Activated CD4-positive, alpha-beta memory T cell treated with anti-CD3 and anti-CD28 coated beads, Interleukin-2, amount 10 ng/mL, durations not matched to agents 7 days and 5 days (primary cell): ENCODE results near the gene ZNF200. TPM values are rescaled to one million over a fixed set of nuclear protein-coding genes. Genes with fewer than 3 reads are reported as not detected.

Experiments used
- CTCF ChIA-PET: fragments of 350-600 bp; sonication (Branson Sonifier 250); formaldehyde crosslinking; loops from one replicate; lab custom pipeline; 2021; ENCODE audit warnings: antibody characterized with exemption, inconsistent platforms; lab: Charles Lee
- POLR2A ChIA-PET: fragments of 350-600 bp; sonication (Branson Sonifier 250); formaldehyde crosslinking; loops from one replicate; lab custom pipeline; 2021; ENCODE audit warnings: antibody characterized with exemption; lab: Charles Lee
- DNase-seq: peaks from one replicate; pipeline ENCODE4 v3.0.0-alpha.2; 2020
- H3K27ac Mint-ChIP-seq: one replicate; pipeline ENCODE4 v1.8.0; 2021; ENCODE audit warnings: mild to moderate bottlenecking, mixed read lengths
- H3K27me3 Mint-ChIP-seq: one replicate; pipeline ENCODE4 v1.8.0; 2021; ENCODE audit warnings: mixed read lengths
- H3K36me3 Mint-ChIP-seq: one replicate; pipeline ENCODE4 v1.8.0; 2021; ENCODE audit warnings: low read depth, mixed read lengths
- H3K4me1 Mint-ChIP-seq: one replicate; pipeline ENCODE4 v1.8.0; 2021; ENCODE audit warnings: mixed read lengths
- H3K4me3 Mint-ChIP-seq: one replicate; pipeline ENCODE4 v1.8.0; 2021; ENCODE audit warnings: mild to moderate bottlenecking, mixed read lengths
- H3K9me3 Mint-ChIP-seq: one replicate; pipeline ENCODE4 v1.8.0; 2021; ENCODE audit warnings: mixed read lengths
- total RNA-seq, 2 experiments: library from RNA; stranded (reverse); gene quantifications; one replicate each; pipeline ENCODE4 v1.2.3, GENCODE V29; 2021

ZNF200 gene
- total RNA-seq, 2 experiments from 2014 or later = 13.1 to 14.9 TPM

DNA sequence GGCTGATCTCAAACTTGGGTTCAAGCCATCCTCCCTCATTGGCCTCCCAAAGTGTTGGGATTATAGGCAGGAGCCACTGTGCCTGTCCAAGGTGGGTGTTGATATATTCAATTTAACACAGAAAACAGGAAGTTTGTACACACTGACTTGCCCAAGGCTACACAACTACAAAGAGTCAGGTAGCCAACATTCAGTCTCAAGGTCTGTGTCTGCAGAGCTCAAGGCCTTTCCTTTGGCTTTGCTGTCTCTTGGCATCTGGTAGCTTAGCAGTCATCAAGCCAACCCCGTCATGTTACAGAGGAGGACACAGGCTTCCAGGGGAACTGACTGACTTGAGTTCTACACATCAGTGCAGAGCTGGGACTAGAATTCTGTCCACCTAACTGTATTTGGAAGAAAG is 33.3 kb upstream of the ZNF200 start:
- Mint-ChIP-seq H3K4me3 (no peak overlapping the region), H3K27ac (no peak overlapping the region), H3K4me1 (peaks cover 16% of the 10 kb centered on the region), H3K27me3 (no peaks in the 10 kb centered on the region), H3K36me3 (peaks cover 46% of the 10 kb centered on the region), H3K9me3 (peaks cover 23% of the 10 kb centered on the region)
- no peak for DNase-seq
- ChIA-PET POLR2A (interaction anchor here (0.6 to 2.2 kb wide), 4 partner anchors 16 to 133 kb away, joined by 3 to 5 read pairs (median 4); partner anchors contain the start of gene ZNF213), CTCF (interaction anchor here (1.1 to 1.9 kb wide), 5 partner anchors 8 to 177 kb away, joined by 3 to 7 read pairs (median 4); partner anchors contain the start of genes ZNF174, ZNF263 and ZSCAN32)

DNA sequence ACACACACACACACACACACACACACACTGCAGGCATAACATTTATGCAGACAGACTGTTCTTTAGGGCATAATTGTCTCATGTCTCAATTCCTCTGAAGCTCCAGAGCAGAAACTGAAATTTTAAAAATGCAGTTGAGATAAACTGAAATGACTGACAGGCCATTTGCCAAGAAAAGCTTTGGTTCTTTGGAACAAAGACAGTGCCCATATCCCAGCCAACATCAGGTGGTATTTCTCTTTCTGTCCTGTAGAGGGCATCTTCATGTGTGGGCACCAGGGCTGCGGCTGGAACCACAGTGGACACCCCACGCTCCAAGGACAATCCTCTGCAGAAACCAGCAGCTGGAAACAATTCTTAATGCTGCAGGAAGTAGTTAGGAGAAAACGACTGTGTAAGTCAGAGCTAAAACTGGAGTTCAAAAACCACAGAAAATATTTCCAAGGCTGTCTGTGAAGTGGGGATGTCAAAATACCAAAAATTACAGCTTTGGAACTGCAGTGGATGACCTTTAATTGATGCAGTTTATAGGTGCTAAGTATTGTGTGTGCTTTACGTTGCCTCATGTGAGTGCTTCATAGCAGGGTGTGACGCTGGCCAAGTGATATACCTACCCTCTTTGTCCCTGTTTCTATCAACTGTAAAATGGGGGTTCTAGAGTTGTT is 32.0 kb upstream of the ZNF200 start:
- DNase-seq = no peak
- ChIA-PET POLR2A (interaction anchor here (1.2 to 6.0 kb wide), 4 partner anchors 16 to 78 kb away, joined by 3 to 28 read pairs (median 6); partner anchors contain the start of gene ZNF200), CTCF (interaction anchor here (0.7 to 1.9 kb wide), 8 partner anchors 9 to 234 kb away, joined by 3 to 11 read pairs (median 4); partner anchors contain the start of genes CLUAP1, ZNF174, ZNF263 and ZSCAN32)
- Mint-ChIP-seq H3K4me1 (peaks cover 27% of the 10 kb centered on the region), H3K36me3 (peaks cover 55% of the 10 kb centered on the region), H3K27ac (no peak overlapping the region), H3K27me3 (no peaks in the 10 kb centered on the region), H3K4me3 (no peak overlapping the region), H3K9me3 (peaks cover 29% of the 10 kb centered on the region)

DNA sequence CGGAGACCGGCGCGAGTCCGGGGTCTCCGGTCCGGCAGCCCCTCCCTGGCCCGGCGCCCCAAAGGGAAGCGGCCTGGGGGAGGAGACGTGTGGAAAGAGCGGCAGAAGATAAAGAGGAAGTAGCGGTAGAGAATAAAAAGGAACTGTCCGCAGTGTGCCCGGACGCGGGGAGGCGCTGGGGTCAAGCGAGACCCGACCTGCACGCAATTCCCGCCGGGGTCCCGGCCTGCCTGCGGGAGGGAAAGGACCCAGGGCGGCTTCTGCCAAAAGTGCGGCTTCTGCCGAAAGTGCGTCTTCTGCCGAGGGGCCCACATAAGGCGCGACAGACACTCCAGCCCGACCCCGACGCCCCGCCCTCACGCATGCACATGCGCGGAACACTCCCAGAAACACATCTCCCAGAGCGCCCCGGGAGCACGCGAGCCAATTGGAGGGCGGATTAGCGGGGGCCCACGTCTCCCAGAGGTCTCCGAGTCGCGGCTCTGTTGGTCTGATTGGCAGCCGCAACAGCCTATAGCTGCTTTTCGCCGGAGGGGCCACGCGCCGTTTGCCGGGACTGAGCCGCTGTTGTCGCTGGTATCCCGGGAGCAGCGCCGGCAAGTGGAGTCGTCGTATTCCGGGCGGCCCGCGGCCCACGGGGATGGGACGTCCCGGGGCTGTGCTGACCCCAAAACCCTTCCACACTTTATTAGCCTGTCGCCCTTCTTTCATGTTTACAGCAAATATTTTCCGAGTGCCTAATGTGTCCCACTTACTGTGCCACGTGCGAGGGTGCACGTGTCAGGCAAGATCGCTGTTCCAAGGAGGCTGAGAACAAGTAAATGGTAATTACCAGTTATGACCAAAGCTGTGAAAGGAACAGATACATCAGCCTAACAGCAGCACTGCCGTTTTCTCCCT is 29.4 kb upstream of the ZNF200 start:
- POLR2A ChIA-PET = interaction anchor here (0.7 to 6.0 kb wide), 11 partner anchors 19 to 216 kb away, joined by 3 to 67 read pairs (median 4); partner anchors contain the start of genes TIGD7, ZNF174, ZNF200 and ZNF213
- no peaks in the 10 kb centered on the region for H3K27me3 Mint-ChIP-seq
- CTCF ChIA-PET = interaction anchor here (1.0 kb wide), 2 partner anchors 18 to 20 kb away, joined by 3 to 4 read pairs; no protein-coding TSS in a partner anchor
- H3K36me3 Mint-ChIP-seq = peaks cover 55% of the 10 kb centered on the region
- peaks cover 29% of the 10 kb centered on the region for H3K9me3 Mint-ChIP-seq
- H3K4me1 Mint-ChIP-seq = peaks cover 30% of the 10 kb centered on the region
- DNase-seq = peak; percentile 96
- H3K27ac Mint-ChIP-seq = peak overlapping the region; percentile 97
- peak overlapping the region; percentile 80 for H3K4me3 Mint-ChIP-seq

DNA sequence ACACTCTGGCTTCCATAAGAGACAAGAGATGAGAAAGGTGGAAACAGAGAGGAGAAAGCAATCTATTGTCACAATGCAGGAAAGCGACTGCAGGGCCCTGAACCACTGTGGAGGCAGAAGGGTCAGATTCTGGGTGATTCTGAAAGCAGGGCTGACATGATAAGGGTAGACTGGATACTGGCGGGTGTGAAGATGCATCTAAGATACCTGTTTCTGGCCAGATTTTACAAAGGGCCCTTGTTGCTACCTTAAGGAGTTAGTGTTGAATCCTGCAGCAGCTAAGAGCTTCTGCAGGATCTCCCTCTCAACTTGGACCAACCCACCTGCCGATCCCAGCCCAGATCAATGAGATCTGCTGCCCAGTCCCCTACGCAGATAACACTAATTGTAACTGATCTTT is 27.6 kb upstream of the ZNF200 start:
- CTCF ChIA-PET = no interaction called here
- Mint-ChIP-seq H3K9me3 (peaks cover 25% of the 10 kb centered on the region), H3K27me3 (peaks cover 2% of the 10 kb centered on the region), H3K4me1 (peaks cover 30% of the 10 kb centered on the region), H3K36me3 (peaks cover 43% of the 10 kb centered on the region), H3K27ac (peak overlapping the region; percentile 97), H3K4me3 (peak overlapping the region; percentile 58)
- POLR2A ChIA-PET = interaction anchor here (0.8 to 6.0 kb wide), 9 partner anchors 9 to 248 kb away, joined by 3 to 67 read pairs (median 4); partner anchors contain the start of genes TIGD7, ZNF200, ZNF263 and ZNF75A
- DNase-seq = no peak

DNA sequence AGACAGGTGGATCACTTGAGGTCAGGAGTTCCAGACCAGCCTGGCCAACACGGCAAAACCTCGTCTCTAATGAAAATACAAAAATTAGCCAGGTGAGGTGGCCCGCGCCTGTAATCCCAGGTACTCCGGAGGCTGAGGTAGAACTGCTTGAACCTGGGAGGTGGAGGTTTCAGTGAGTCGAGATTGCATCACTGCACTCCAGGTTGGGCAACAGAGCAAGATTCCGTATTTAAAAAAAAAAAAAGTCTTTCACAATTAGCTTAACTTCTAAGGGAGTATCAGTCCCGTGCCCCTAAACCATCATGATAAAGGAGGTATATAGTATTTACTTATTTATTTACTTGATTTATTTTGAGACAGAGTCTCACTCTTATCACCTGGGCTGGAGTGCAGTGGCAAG is 24.9 kb upstream of the ZNF200 start:
- Mint-ChIP-seq H3K27ac (no peak overlapping the region), H3K36me3 (peaks cover 24% of the 10 kb centered on the region), H3K27me3 (peaks cover 2% of the 10 kb centered on the region), H3K4me1 (peaks cover 25% of the 10 kb centered on the region), H3K9me3 (peaks cover 14% of the 10 kb centered on the region), H3K4me3 (no peak overlapping the region)
- ChIA-PET POLR2A (no interaction called here), CTCF (interaction anchor here (1.0 kb wide), 1 partner anchor 72 kb away, joined by 3 read pairs; no protein-coding TSS in a partner anchor)
- DNase-seq = no peak

DNA sequence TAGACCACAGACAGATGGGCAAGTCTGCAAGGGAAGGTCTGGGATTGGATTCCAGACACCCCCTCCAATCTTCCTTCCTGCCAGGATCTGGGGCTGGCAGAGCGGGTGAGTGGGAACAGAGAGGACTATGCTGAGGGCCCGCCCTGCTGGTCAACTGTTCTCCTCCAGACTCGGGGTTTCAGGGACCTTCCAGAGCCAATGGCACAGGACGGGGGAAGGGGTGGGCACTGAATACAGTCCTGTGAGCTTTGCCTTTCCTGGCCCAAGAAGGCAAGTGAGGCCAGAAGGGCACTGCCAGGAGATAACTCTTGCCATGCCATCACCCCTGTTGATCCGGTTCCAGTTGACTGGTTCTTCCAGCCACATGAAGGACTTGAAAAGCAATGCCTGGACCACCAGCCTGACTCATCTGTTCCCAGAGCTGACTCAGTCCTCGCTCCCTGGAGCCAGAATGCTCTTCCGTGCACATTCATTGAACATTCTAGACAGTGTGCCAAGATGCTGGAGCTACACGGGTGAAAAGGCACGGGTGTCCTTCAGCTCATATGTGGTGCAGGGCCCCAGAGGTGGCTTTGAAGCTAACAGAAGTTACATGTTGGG is 22.0 kb upstream of the ZNF200 start:
- H3K27me3 Mint-ChIP-seq = peaks cover 2% of the 10 kb centered on the region
- DNase-seq = no peak
- no peak overlapping the region for H3K4me3 Mint-ChIP-seq
- H3K36me3 Mint-ChIP-seq = peaks cover 3% of the 10 kb centered on the region
- H3K9me3 Mint-ChIP-seq = peaks cover 7% of the 10 kb centered on the region
- CTCF ChIA-PET = no interaction called here
- H3K27ac Mint-ChIP-seq = no peak overlapping the region
- POLR2A ChIA-PET = interaction anchor here (2.6 kb wide), 1 partner anchor 22 kb away, joined by 7 read pairs; the partner anchor contains the start of gene ZNF200
- peaks cover 3% of the 10 kb centered on the region for H3K4me1 Mint-ChIP-seq

DNA sequence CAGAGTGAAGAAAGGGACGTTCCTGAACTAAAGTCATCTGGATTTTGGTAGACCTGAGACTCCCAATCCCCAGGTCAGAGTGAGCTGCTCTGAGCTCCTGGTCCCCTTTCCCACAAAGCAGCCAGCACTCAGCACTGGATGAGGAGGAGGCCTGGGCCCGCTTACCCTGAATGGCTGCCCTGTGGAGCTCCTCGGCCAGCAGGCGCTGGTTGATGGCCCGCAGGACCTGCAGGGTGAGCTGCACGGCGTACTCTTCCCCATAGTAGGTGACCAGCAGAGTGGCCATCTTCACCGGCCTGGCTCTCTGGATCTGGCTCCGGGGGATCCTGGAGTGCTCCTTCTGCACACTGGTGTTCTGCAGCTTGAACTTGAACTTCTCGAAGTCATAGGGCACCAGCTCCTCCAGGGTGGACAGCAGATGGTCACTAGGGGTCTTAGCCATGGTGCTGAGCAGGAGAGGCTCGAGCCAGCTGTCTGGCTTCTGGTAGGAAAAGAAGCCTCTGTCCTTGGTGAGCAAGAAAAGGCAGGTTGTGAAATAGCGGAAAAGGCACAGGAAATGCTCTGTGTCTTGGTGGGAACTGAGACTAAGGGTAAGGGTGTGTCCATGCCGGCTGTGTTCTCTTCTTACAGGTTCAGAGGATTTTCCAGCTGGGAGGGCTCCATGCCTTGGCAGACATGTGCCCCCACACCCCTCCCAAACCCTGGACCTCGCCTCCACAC is 21.3 kb upstream of the ZNF200 start, which contains the start of gene MEFV:
Gene MEFV, minus strand, starts transcription at position 488 of the 720 bp plus-strand sequence. Its CDS starts 46 bp downstream, at position 442.
- POLR2A ChIA-PET = no interaction called here

DNA sequence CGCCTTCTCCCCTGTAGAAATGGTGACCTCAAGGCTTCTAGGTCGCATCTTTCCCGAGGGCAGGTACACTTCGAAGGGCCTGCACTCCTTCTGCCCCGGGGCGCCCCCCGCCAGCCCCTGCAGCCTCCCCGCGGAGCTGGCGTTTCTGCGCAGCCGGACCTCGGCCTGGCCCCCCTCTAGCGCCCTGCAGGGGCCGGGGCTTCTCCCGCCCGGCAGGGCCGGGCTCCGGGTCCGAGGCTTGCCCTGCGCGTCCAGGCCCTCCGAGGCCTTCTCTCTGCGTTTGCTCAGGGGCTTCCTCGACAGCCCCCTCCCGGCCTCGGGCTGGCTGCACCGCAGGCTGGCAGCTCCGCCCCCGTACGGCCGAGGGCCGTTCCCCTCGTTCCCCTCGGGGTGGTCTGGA is 19.4 kb upstream of the ZNF200 start:
- Mint-ChIP-seq H3K27ac (no peak overlapping the region), H3K4me1 (no peaks in the 10 kb centered on the region), H3K4me3 (no peak overlapping the region), H3K36me3 (no peaks in the 10 kb centered on the region), H3K27me3 (peaks cover 2% of the 10 kb centered on the region), H3K9me3 (peaks cover 4% of the 10 kb centered on the region)
- CTCF ChIA-PET = interaction anchor here (1.0 kb wide), 1 partner anchor 35 kb away, joined by 9 read pairs; no protein-coding TSS in a partner anchor
- no peak for DNase-seq
- POLR2A ChIA-PET = interaction anchor here (1.1 to 1.5 kb wide), 2 partner anchors 9 to 17 kb away, joined by 3 to 4 read pairs; no protein-coding TSS in a partner anchor

More for the DNA sequence above, 21.3 kb upstream of the ZNF200 start, which contains the start of gene MEFV:
- H3K27me3 Mint-ChIP-seq = peaks cover 2% of the 10 kb centered on the region
- H3K4me3 Mint-ChIP-seq = no peak within 1 kb of the TSS
- H3K36me3 Mint-ChIP-seq = no peaks in the 10 kb centered on the region
- DNase-seq = no peak
- CTCF ChIA-PET = interaction anchor here (0.6 kb wide), 1 partner anchor 58 kb away, joined by 3 read pairs; no protein-coding TSS in a partner anchor
- no peak within 1 kb of the TSS for H3K27ac Mint-ChIP-seq
- no peaks in the 10 kb centered on the region for H3K4me1 Mint-ChIP-seq
- peaks cover 4% of the 10 kb centered on the region for H3K9me3 Mint-ChIP-seq

DNA sequence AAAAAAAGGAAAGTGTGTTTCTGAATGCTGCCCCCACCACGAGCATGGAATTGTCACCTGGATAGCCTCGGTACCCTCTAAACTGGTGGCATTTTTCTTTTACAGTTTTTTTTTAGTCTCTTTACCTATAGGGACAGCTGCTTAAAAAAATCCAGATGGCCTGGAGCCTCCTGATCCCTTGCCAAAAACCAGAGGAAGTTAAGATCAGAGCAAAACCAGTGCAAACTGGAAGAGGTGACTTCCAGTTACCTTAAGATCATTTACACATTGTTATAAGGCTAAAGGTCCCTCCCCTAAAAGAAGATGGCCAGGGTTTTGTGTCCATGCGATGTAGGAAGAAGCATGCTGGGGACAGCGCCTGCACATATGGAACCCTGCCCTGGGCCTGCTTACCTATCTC is 18.0 kb upstream of the ZNF200 start:
- POLR2A ChIA-PET = interaction anchor here (0.7 kb wide), 1 partner anchor 53 kb away, joined by 3 read pairs; no protein-coding TSS in a partner anchor
- H3K27ac Mint-ChIP-seq = no peak overlapping the region
- no peaks in the 10 kb centered on the region for H3K27me3 Mint-ChIP-seq
- H3K4me1 Mint-ChIP-seq = no peaks in the 10 kb centered on the region
- H3K36me3 Mint-ChIP-seq = no peaks in the 10 kb centered on the region
- CTCF ChIA-PET = interaction anchor here (0.6 kb wide), 1 partner anchor 54 kb away, joined by 4 read pairs; no protein-coding TSS in a partner anchor
- H3K4me3 Mint-ChIP-seq = no peak overlapping the region
- peaks cover 2% of the 10 kb centered on the region for H3K9me3 Mint-ChIP-seq
- DNase-seq = no peak

DNA sequence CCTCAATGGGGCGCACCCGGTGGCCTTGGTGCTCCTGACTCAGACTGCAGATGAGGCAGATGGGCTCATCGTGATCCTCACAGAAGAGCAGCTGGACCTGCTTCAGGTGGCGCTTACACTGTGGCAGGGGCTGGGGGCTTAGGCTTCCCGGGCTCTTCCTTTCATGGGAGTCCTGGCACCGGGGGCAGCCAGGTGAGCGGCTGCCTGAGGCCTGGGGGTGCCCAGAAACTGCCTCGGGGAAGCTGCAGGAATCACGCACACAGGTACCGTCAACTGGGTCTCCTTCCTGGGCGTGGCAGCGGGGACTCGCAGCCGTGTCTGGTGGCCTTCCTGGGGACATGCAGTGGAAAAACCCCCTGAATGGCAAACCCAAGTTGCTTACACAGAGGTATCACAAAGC is 14.5 kb upstream of the ZNF200 start:
- peaks cover 2% of the 10 kb centered on the region for H3K9me3 Mint-ChIP-seq
- H3K4me1 Mint-ChIP-seq = no peaks in the 10 kb centered on the region
- H3K4me3 Mint-ChIP-seq = no peak overlapping the region
- CTCF ChIA-PET = no interaction called here
- no peak for DNase-seq
- H3K27ac Mint-ChIP-seq = no peak overlapping the region
- no peaks in the 10 kb centered on the region for H3K27me3 Mint-ChIP-seq
- no peaks in the 10 kb centered on the region for H3K36me3 Mint-ChIP-seq
- POLR2A ChIA-PET = interaction anchor here (1.4 kb wide), 1 partner anchor 14 kb away, joined by 4 read pairs; no protein-coding TSS in a partner anchor

DNA sequence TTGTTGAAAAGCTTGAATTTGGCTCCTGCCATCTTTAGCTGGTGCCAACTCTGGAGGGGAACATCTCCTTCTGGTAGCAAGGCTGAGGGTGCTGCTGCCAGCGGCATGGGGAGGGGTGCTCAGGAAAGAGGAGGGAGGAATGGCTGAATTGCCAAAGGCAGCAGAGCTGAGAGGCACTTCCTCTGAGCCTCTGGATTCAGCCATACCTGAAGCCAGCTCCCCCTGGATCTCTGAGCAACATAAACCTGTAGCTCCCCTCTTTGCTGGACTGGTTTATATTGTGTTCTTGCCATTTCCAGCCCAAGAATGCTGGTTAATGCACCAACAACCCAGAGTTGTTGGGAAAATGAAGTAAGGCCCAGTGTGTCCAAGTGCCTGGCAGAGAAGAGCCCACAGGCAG is 14.1 kb upstream of the ZNF200 start:
- H3K27ac Mint-ChIP-seq = no peak overlapping the region
- H3K4me3 Mint-ChIP-seq = no peak overlapping the region
- H3K9me3 Mint-ChIP-seq = peaks cover 2% of the 10 kb centered on the region
- no peaks in the 10 kb centered on the region for H3K27me3 Mint-ChIP-seq
- no peaks in the 10 kb centered on the region for H3K4me1 Mint-ChIP-seq
- CTCF ChIA-PET = no interaction called here
- H3K36me3 Mint-ChIP-seq = no peaks in the 10 kb centered on the region
- DNase-seq = no peak
- POLR2A ChIA-PET = interaction anchor here (1.4 kb wide), 1 partner anchor 14 kb away, joined by 4 read pairs; no protein-coding TSS in a partner anchor
